ENCODE data around the gene SKOR2. TPM values are rescaled to one million over a fixed set of nuclear protein-coding genes. Genes with fewer than 3 reads are reported as not detected.
A peak's percentile ranks its signal among the peaks of the same experiment; 100 is the strongest.

The SKOR2 gene
- total and polyA plus RNA-seq, 2 of the 13 experiments (the other 11 are each of a cell fraction or from before 2014, with no cell fraction given) = not detected

- TF ChIP-seq ZNF230 (CRISPR knock-in tag; IDR thresholded peaks at IDR 0.05) (no peak), ZFP36 (IDR thresholded peaks at IDR 0.05; ENCODE audit: borderline replicate concordance, low read depth, low read length, partially characterized antibody) (no peak), MED8 (CRISPR knock-in tag; IDR thresholded peaks at IDR 0.05; ENCODE audit: insufficient replicate concordance) (no peak), HOXA3 (CRISPR knock-in tag; IDR thresholded peaks at IDR 0.05) (0 out of 2 replicates have a peak, but pooled peaks have one; percentile 29), ZNF543 (CRISPR knock-in tag; IDR thresholded peaks at IDR 0.05) (no peak), ZSCAN30 (CRISPR knock-in tag; IDR thresholded peaks at IDR 0.05) (no peak), THAP7 (CRISPR knock-in tag; IDR thresholded peaks at IDR 0.05) (no peak), ZNF235 (CRISPR knock-in tag; IDR thresholded peaks at IDR 0.05; ENCODE audit: borderline replicate concordance) (peak; percentile 41; the same call in 1 of the 2 replicates), NFKBIZ (CRISPR knock-in tag; IDR thresholded peaks at IDR 0.05) (no peak), RXRB (CRISPR knock-in tag; IDR thresholded peaks at IDR 0.05; ENCODE audit: borderline replicate concordance) (no peak), SIN3B (IDR thresholded peaks at IDR 0.05; ENCODE audit: low read length) (no peak), PPARG (CRISPR knock-in tag; conservative IDR thresholded peaks at IDR 0.05) (no peak), ZNF136 (CRISPR knock-in tag; IDR thresholded peaks at IDR 0.05; ENCODE audit: low read depth) (no peak), NR2C2 (CRISPR knock-in tag; IDR thresholded peaks at IDR 0.05; ENCODE audit: borderline replicate concordance) (no peak), ZBTB46 (CRISPR knock-in tag; IDR thresholded peaks at IDR 0.05; ENCODE audit: borderline replicate concordance) (no peak), HNRNPH1 (optimal IDR thresholded peaks at IDR 0.05; ENCODE audit: low read depth, low read length) (no peak), GMEB2 (CRISPR knock-in tag; IDR thresholded peaks at IDR 0.05; ENCODE audit: low read depth) (no peak), ZFP90 (CRISPR knock-in tag; IDR thresholded peaks at IDR 0.05; ENCODE audit: borderline replicate concordance) (peak; percentile 41; the same call in 1 of the 2 replicates), TBL1XR1 (IDR thresholded peaks at IDR 0.05; ENCODE audit: borderline replicate concordance, low read length, partially characterized antibody) (no peak), KDM3A (CRISPR knock-in tag; IDR thresholded peaks at IDR 0.05; ENCODE audit: low read depth) (no peak), TP53 (CRISPR knock-in tag; conservative IDR thresholded peaks at IDR 0.05) (no peak), ZNF674 (CRISPR knock-in tag; IDR thresholded peaks at IDR 0.05; ENCODE audit: low read depth) (no peak), ZNF329 (CRISPR knock-in tag; IDR thresholded peaks at IDR 0.05; ENCODE audit: low read depth) (no peak), DNMT3B (CRISPR knock-in tag; conservative IDR thresholded peaks at IDR 0.05) (no peak), KMT2B (CRISPR knock-in tag; IDR thresholded peaks at IDR 0.05) (0 out of 2 replicates have a peak, but pooled peaks have one; percentile 33)
Observed at GRCh38 chr18:47260120-47260923, 8.9 kb upstream of the SKOR2 start (continued).

All from HepG2 (cell line).